SK-N-MC (cell line): ENCODE results near the gene MOSPD3.

Experiments used
- EZH2 ChIP-seq: fragments of 200-600 bp; sonication (generic); IDR thresholded peaks from one replicate; pipeline ENCODE4 v1.6.1; 2017; ENCODE audit warnings: antibody characterized with exemption
- POLR2AphosphoS5 ChIP-seq: IDR thresholded peaks from 2 replicates; pipeline ENCODE4 v1.6.1; 2012; ENCODE audit warnings: mild to moderate bottlenecking, low read depth, low read length, borderline replicate concordance

- TF ChIP-seq EZH2 (no peak), POLR2AphosphoS5 (no peak)
Observed at GRCh38 chr7:100571829-100572116, 40.6 kb upstream of the MOSPD3 start.
